ENCODE measurements around the gene ACAP3.
"Not testable (repeated sequence)": the region's sequence is repeated elsewhere in the genome, so short reads cannot be mapped to it uniquely, and the experiment has no call there.

ACAP3 gene

DNA sequence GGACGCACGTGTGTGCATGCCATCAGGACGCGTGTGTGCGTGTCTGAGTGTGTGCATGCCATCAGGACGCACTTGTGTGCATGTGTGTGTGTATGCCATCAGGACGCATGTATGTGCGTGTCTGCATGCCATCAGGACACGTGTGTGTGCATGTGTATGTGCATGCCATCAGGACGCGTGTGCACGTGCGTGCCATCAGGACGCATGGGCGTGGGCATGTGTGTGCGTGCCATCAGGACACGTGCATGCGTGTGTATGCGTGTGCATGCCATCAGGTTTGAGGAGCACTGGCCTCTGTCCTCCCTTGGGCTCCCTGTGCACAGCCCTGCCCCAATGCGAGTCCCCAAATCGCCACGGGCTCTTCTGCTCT, 48.6 kb downstream of the ACAP3 start:
- H3K9ac ChIP-seq (ENCODE audit: low read length in 5 of 5) = no peak overlapping the region
- no peak overlapping the region for H3K27ac ChIP-seq (ENCODE audit: low read depth, low read length)
- peaks cover 2 to 35% (median 29%) of the 10 kb centered on the region in 5 donors for H3K4me1 ChIP-seq (ENCODE audit: control insufficient read depth in 5 of 5, insufficient read depth in 5 of 5, low read length in 5 of 5)
- H3K4me3 ChIP-seq (ENCODE audit: low read depth in 1 of 5, low read length in 5 of 5) = no peak overlapping the region
- peaks cover 0 to 78% (median 61%) of the 10 kb centered on the region in 5 donors for H3K36me3 ChIP-seq (ENCODE audit: control insufficient read depth in 5 of 5, insufficient read depth in 5 of 5, low read length in 5 of 5)
- no peaks in the 10 kb centered on the region for H3K9me3 ChIP-seq (ENCODE audit: control insufficient read depth in 5 of 5, low read length in 5 of 5)
- no peaks in the 10 kb centered on the region for H3K27me3 ChIP-seq (ENCODE audit: control insufficient read depth in 5 of 5, insufficient read depth in 4 of 5, low read length in 5 of 5)

DNA sequence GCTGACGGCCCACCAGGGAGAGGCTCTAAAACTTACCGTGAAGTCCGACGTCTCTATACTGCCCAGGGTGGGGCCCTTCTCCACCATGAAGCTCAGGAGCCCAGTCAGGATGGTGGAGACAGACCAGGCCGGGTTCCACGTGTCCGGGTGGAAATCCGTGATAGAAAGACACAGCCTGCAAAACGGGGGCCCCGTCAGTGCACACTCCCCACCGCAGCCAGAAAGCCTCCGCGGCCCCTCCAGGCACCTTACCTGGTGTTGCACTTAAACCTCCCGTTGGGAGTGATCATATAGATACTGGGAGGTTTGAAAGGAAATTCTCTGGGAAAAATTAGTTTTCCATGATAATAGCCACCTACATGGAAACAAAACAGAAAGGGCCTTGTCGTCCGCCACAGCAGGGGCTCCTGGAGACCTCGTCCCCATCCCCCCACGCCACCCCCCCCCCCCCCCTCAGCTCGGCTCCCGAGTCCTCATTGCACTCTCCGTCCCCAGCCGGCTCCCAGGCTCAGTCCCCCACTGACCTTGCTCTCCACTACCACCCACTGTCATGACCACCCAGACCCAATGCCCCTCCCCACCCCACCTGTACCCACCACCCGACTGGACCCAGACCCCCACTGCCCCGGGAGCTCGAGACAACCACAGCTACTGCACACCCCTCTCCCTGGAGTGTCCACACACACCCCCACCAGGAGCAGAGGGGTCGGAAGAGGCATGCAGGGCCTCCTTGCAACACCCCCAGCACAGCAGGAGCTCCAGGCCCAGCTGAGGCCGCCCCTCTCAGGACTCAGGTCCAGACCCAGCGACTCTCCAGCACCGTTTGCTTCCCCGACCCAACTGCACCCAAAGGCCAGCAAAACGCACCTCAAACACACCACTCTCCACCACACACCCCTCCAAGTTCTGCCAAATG, 50.5 kb downstream of the ACAP3 start:
- H3K9ac ChIP-seq (ENCODE audit: low read length in 5 of 5) = no peak overlapping the region
- H3K27ac ChIP-seq (ENCODE audit: low read depth, low read length) = no peak overlapping the region
- H3K36me3 ChIP-seq (ENCODE audit: control insufficient read depth in 5 of 5, insufficient read depth in 5 of 5, low read length in 5 of 5) = peaks cover 0 to 81% (median 65%) of the 10 kb centered on the region in 5 donors
- no peaks in the 10 kb centered on the region for H3K27me3 ChIP-seq (ENCODE audit: control insufficient read depth in 5 of 5, insufficient read depth in 4 of 5, low read length in 5 of 5)
- peaks cover 2 to 20% (median 14%) of the 10 kb centered on the region in 5 donors for H3K4me1 ChIP-seq (ENCODE audit: control insufficient read depth in 5 of 5, insufficient read depth in 5 of 5, low read length in 5 of 5)
- H3K4me3 ChIP-seq (ENCODE audit: low read depth in 1 of 5, low read length in 5 of 5) = no peak overlapping the region
- no peaks in the 10 kb centered on the region for H3K9me3 ChIP-seq (ENCODE audit: control insufficient read depth in 5 of 5, low read length in 5 of 5)

DNA sequence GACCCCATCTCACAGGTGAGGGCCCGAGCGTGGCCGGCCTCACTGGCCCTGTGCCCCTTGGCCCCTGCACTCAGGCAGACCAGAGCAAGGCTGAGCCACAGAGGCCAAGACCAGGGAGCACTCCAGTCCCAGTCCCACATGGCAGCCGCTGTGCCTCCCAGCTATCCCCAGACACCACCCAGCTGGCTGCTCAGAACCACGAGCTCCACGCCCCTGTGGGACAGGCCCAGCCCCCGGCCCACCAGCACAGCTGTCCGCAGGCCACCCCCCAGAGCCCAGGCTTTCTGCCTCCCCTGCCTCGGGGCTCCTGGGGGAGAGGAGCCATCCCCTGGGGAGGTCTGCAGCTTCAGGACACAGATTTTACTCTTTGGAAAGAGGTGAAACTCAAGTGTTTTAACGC, 52.1 kb downstream of the ACAP3 start:
- Histone ChIP-seq H3K9ac (ENCODE audit: low read length in 5 of 5) (no peak overlapping the region), H3K4me3 (ENCODE audit: low read depth in 1 of 5, low read length in 5 of 5) (no peak overlapping the region), H3K4me1 (ENCODE audit: control insufficient read depth in 5 of 5, insufficient read depth in 5 of 5, low read length in 5 of 5) (peaks cover 0 to 14% (median 7%) of the 10 kb centered on the region in 5 donors), H3K36me3 (ENCODE audit: control insufficient read depth in 5 of 5, insufficient read depth in 5 of 5, low read length in 5 of 5) (peaks cover 0 to 68% (median 54%) of the 10 kb centered on the region in 5 donors), H3K9me3 (ENCODE audit: control insufficient read depth in 5 of 5, low read length in 5 of 5) (no peaks in the 10 kb centered on the region), H3K27me3 (ENCODE audit: control insufficient read depth in 5 of 5, insufficient read depth in 4 of 5, low read length in 5 of 5) (no peaks in the 10 kb centered on the region), H3K27ac (ENCODE audit: low read depth, low read length) (no peak overlapping the region)

DNA sequence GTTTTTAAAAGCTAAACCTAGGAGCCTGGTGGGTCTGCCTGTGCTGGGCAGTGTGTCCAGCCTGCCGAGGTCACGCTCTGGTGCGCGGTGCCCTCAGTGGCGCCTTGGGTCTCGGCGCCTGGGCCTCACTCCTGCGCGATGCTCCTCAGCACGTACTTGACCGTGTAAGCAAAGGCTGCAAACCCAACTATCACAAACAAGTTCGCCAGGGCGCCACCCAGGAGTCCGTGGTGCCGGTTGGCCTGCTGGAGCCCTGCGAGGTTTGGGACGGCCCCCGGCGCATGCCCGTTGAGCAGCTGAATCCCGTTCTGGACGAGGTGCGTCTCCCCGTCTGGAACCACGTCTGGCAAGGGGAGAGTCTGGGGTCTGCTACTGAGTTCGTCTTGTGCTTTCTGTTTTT, 52.7 kb downstream of the ACAP3 start:
- no peak overlapping the region for H3K4me3 ChIP-seq (ENCODE audit: low read depth in 1 of 5, low read length in 5 of 5)
- H3K4me1 ChIP-seq (ENCODE audit: control insufficient read depth in 5 of 5, insufficient read depth in 5 of 5, low read length in 5 of 5) = peaks cover 0 to 11% (median 2%) of the 10 kb centered on the region in 5 donors
- peaks cover 0 to 63% (median 49%) of the 10 kb centered on the region in 5 donors for H3K36me3 ChIP-seq (ENCODE audit: control insufficient read depth in 5 of 5, insufficient read depth in 5 of 5, low read length in 5 of 5)
- H3K9ac ChIP-seq (ENCODE audit: low read length in 5 of 5) = no peak overlapping the region
- H3K27me3 ChIP-seq (ENCODE audit: control insufficient read depth in 5 of 5, insufficient read depth in 4 of 5, low read length in 5 of 5) = no peaks in the 10 kb centered on the region
- H3K9me3 ChIP-seq (ENCODE audit: control insufficient read depth in 5 of 5, low read length in 5 of 5) = no peaks in the 10 kb centered on the region
- H3K27ac ChIP-seq (ENCODE audit: low read depth, low read length) = no peak overlapping the region

DNA sequence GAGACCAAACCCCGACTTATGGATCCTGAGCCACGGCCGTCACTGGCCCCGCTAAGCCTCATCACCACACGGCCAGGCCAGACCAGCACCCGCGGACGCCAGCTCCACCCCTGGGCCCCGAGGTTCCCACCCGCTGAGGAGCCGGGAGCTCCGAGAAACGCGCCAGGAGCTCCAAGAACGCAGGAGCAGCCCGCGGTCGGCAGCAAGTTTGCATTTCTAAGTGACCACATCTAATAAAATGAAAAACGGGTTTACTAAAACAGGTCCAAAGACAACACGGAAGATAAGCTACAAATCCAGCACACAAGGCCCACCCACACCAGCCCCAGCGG, 53.1 kb downstream of the ACAP3 start:
- Histone ChIP-seq H3K9me3 (ENCODE audit: control insufficient read depth in 5 of 5, low read length in 5 of 5) (no peaks in the 10 kb centered on the region), H3K27ac (ENCODE audit: low read depth, low read length) (no peak overlapping the region), H3K4me1 (ENCODE audit: control insufficient read depth in 5 of 5, insufficient read depth in 5 of 5, low read length in 5 of 5) (peaks cover 0 to 6% (median 0%) of the 10 kb centered on the region in 5 donors), H3K4me3 (ENCODE audit: low read depth in 1 of 5, low read length in 5 of 5) (no peak overlapping the region), H3K9ac (ENCODE audit: low read length in 5 of 5) (no peak overlapping the region), H3K27me3 (ENCODE audit: control insufficient read depth in 5 of 5, insufficient read depth in 4 of 5, low read length in 5 of 5) (no peaks in the 10 kb centered on the region), H3K36me3 (ENCODE audit: control insufficient read depth in 5 of 5, insufficient read depth in 5 of 5, low read length in 5 of 5) (peaks cover 0 to 59% (median 45%) of the 10 kb centered on the region in 5 donors)

DNA sequence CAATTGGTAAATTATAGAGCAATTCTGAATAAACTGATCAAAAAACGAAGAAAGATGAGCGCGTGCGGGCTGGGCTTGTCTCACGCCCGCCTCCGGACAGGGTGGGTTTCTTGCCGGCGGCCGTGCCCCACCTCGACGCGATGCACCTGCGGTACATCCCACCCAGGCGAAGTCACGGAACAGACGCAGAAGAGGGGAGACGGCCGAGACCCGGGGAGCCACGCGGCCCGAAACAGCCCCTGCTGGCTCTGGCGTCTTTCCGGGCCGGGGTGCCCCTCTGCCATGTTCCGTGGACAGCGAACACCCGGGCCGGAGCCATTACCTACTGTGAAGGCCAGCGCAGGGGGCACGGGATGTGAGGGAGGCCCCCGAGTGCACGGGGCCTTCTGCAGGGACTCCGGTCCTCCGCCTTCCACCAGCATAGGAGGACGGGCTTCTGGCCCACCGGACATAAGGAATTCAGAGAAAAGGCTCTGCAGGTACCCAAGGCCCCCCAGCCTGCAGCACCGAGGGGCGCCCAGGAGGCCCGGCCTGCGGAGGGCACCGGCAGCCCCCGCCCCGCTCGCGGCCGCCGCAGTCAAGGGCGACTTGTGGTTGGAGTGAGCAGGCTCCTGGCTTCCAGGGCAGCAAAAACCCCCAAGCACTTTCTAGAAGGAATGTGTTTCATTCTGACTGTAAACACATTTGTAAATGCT, 53.6 kb downstream of the ACAP3 start:
- no peak overlapping the region for H3K27ac ChIP-seq (ENCODE audit: low read depth, low read length)
- peaks cover 0 to 6% (median 0%) of the 10 kb centered on the region in 5 donors for H3K4me1 ChIP-seq (ENCODE audit: control insufficient read depth in 5 of 5, insufficient read depth in 5 of 5, low read length in 5 of 5)
- H3K9me3 ChIP-seq (ENCODE audit: control insufficient read depth in 5 of 5, low read length in 5 of 5) = no peaks in the 10 kb centered on the region
- peaks cover 0 to 55% (median 41%) of the 10 kb centered on the region in 5 donors for H3K36me3 ChIP-seq (ENCODE audit: control insufficient read depth in 5 of 5, insufficient read depth in 5 of 5, low read length in 5 of 5)
- H3K9ac ChIP-seq (ENCODE audit: low read length in 5 of 5) = no peak overlapping the region
- no peak overlapping the region for H3K4me3 ChIP-seq (ENCODE audit: low read depth in 1 of 5, low read length in 5 of 5)
- no peaks in the 10 kb centered on the region for H3K27me3 ChIP-seq (ENCODE audit: control insufficient read depth in 5 of 5, insufficient read depth in 4 of 5, low read length in 5 of 5)

DNA sequence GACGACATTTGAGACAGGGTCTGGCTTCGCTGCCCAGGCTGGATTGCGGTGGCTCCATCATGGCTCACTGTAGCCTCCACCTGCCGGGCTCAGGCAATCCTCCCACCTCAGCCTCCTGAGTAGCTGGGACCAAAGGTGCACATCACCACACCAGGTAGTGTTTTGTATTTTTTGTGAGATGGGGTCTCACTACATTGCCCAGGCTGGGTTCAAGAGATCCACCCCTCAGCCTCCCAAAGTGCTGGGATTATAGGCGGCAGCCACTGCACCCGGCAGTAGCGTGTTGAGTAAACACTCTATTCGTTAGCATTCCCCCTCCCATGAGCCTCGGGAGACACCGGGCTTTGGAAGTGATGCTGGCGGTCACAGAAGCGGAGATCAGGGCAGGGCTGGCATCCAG, 54.4 kb downstream of the ACAP3 start:
- H3K27me3 ChIP-seq (ENCODE audit: control insufficient read depth in 5 of 5, insufficient read depth in 4 of 5, low read length in 5 of 5) = no peaks in the 10 kb centered on the region
- H3K27ac ChIP-seq (ENCODE audit: low read depth, low read length) = no peak overlapping the region
- peaks cover 0 to 6% (median 0%) of the 10 kb centered on the region in 5 donors for H3K4me1 ChIP-seq (ENCODE audit: control insufficient read depth in 5 of 5, insufficient read depth in 5 of 5, low read length in 5 of 5)
- no peaks in the 10 kb centered on the region for H3K9me3 ChIP-seq (ENCODE audit: control insufficient read depth in 5 of 5, low read length in 5 of 5)
- H3K4me3 ChIP-seq (ENCODE audit: low read depth in 1 of 5, low read length in 5 of 5) = no peak overlapping the region
- H3K36me3 ChIP-seq (ENCODE audit: control insufficient read depth in 5 of 5, insufficient read depth in 5 of 5, low read length in 5 of 5) = peaks cover 0 to 50% (median 37%) of the 10 kb centered on the region in 5 donors
- H3K9ac ChIP-seq (ENCODE audit: low read length in 5 of 5) = no peak overlapping the region

DNA sequence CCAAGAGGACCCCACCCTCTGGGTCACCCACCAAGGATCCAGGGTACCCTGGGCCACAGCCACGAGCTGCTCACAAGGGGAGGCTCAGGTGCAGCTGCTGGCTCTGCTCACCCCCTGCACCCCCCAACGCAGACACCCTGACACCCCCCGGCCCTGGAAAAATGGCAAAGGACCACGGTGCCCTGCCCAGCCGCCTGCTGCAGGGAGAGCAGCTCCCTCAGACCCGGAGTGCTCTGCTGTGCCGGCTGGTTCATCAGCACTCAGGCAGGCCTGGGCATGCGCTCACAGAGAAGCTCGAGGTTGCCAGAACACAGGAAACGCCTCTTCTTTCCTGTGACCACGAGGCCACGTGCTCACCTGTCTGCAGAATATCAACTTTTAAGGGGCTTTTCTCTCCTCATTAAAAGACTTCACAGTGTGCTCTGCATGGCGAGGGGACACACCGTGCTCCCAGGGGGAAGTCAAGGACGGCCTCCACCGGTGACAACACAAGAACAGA, 56.9 kb downstream of the ACAP3 start:
- Histone ChIP-seq H3K36me3 (ENCODE audit: control insufficient read depth in 5 of 5, insufficient read depth in 5 of 5, low read length in 5 of 5) (peaks cover 0 to 37% (median 27%) of the 10 kb centered on the region in 5 donors), H3K9me3 (ENCODE audit: control insufficient read depth in 5 of 5, low read length in 5 of 5) (no peaks in the 10 kb centered on the region), H3K27ac (ENCODE audit: low read depth, low read length) (no peak overlapping the region), H3K9ac (ENCODE audit: low read length in 5 of 5) (no peak overlapping the region), H3K4me1 (ENCODE audit: control insufficient read depth in 5 of 5, insufficient read depth in 5 of 5, low read length in 5 of 5) (peaks cover 0 to 10% (median 0%) of the 10 kb centered on the region in 5 donors), H3K27me3 (ENCODE audit: control insufficient read depth in 5 of 5, insufficient read depth in 4 of 5, low read length in 5 of 5) (peaks cover 15 to 20% (median 17%) of the 10 kb centered on the region in 5 donors), H3K4me3 (ENCODE audit: low read depth in 1 of 5, low read length in 5 of 5) (no peak overlapping the region)

DNA sequence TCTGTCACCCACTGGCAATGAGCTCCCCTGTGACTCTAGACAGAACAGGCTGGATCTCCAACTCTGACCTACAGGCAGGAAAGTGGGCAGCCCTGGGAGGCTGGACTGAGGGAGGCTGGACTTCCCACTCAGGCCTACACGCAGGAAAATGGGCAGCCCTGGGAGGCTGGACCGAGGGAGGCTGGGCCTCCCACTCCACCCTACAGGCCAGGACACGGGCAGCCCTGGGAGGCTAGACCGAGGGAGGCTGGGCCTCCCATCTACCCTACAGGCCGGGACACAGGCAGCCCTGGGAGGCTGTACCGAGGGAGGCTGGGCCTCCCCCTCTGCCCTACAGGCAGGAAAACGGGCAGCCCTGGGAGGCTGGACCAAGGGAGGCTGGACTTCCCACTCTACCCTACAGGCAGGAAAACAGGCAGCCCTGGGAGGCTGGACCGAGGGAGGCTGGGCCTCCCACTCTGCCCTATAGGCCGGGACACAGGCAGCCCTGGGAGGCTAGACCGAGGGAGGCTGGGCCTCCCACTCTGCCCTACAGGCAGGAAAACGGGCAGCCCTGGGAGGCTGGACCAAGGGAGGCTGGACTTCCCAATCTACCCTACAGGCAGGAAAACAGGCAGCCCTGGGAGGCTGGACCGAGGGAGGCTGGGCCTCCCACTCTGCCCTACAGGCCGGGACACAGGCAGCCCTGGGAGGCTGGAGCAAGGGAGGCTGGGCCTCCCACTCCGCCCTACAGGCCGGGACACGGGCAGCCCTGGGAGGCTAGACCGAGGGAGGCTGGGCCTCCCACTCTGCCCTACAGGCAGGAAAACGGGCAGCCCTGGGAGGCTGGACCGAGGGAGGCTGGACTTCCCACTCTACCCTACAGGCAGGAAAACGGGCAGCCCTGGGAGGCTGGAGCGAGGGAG, 59.5 kb downstream of the ACAP3 start:
- not testable (repeated sequence) for H3K9me3 ChIP-seq (ENCODE audit: control insufficient read depth in 5 of 5, low read length in 5 of 5); H3K4me3 ChIP-seq (ENCODE audit: low read depth in 1 of 5, low read length in 5 of 5); H3K9ac ChIP-seq (ENCODE audit: low read length in 5 of 5); H3K27ac ChIP-seq (ENCODE audit: low read depth, low read length)
- peaks cover 21 to 28% (median 24%) of the 10 kb centered on the region in 5 donors for H3K27me3 ChIP-seq (ENCODE audit: control insufficient read depth in 5 of 5, insufficient read depth in 4 of 5, low read length in 5 of 5)
- H3K36me3 ChIP-seq (ENCODE audit: control insufficient read depth in 5 of 5, insufficient read depth in 5 of 5, low read length in 5 of 5) = peaks cover 0 to 11% (median 5%) of the 10 kb centered on the region in 5 donors
- peaks cover 0 to 17% (median 3%) of the 10 kb centered on the region in 5 donors for H3K4me1 ChIP-seq (ENCODE audit: control insufficient read depth in 5 of 5, insufficient read depth in 5 of 5, low read length in 5 of 5)

All from subcutaneous abdominal adipose tissue (tissue), 5 donors.